Activated CD8-positive, alpha-beta T cell treated with anti-CD3 and anti-CD28 coated beads for 36 hours (primary cell): ENCODE measurements around the gene RCAN2. TPM values are rescaled to one million over a fixed set of nuclear protein-coding genes. Genes with fewer than 3 reads are reported as not detected.

Source experiments
- ATAC-seq: fragments of 200-7000 bp; cut with Tn5 transposase; one replicate; pipeline ENCODE4 v1.10.0; 2021; ENCODE audit warnings: mild to moderate bottlenecking, moderate library complexity
- CTCF ChIA-PET: fragments of 350-600 bp; sonication (Branson Sonifier 250); formaldehyde crosslinking; loops from one replicate; lab custom pipeline; 2021; ENCODE audit warnings: antibody characterized with exemption; lab: Charles Lee
- POLR2A ChIA-PET: fragments of 350-600 bp; sonication (Branson Sonifier 250); formaldehyde crosslinking; loops from one replicate; lab custom pipeline; 2021; ENCODE audit warnings: antibody characterized with exemption; lab: Charles Lee
- DNase-seq: peaks from one replicate; pipeline ENCODE4 v3.0.0-alpha.2; 2020
- H3K27ac Mint-ChIP-seq: one replicate; pipeline ENCODE4 v1.8.0; 2021; ENCODE audit warnings: mild to moderate bottlenecking, mixed read lengths
- H3K27me3 Mint-ChIP-seq: one replicate; pipeline ENCODE4 v1.8.0; 2021; ENCODE audit warnings: mixed read lengths
- H3K36me3 Mint-ChIP-seq: one replicate; pipeline ENCODE4 v1.8.0; 2021; ENCODE audit warnings: low read depth, mixed read lengths
- H3K4me1 Mint-ChIP-seq: one replicate; pipeline ENCODE4 v1.8.0; 2021; ENCODE audit warnings: low read depth, mixed read lengths
- H3K4me3 Mint-ChIP-seq: one replicate; pipeline ENCODE4 v1.8.0; 2021; ENCODE audit warnings: mild to moderate bottlenecking, moderate library complexity, mixed read lengths
- H3K9me3 Mint-ChIP-seq: one replicate; pipeline ENCODE4 v1.8.0; 2021; ENCODE audit warnings: mixed read lengths
- CTCF ChIP-seq: fragments of 200-600 bp; IDR thresholded peaks from one replicate; pipeline ENCODE4 v1.8.0; 2022; ENCODE audit warnings: antibody characterized with exemption, mild to moderate bottlenecking
- intact Hi-C: fragments of 100-400 bp; cut with micrococcal nuclease; formaldehyde crosslinking; loops from one replicate; pipeline ENCODE4 v1.10.0; 2022
- total RNA-seq, 2 experiments: library from RNA; stranded (reverse); gene quantifications; one replicate each; pipeline ENCODE4 v1.2.3, GENCODE V29; 2021

Gene RCAN2
- total RNA-seq, 2 experiments from 2014 or later: not detected

- H3K27me3 Mint-ChIP-seq: peaks cover 17% of the 10 kb centered on the region
- ChIA-PET CTCF (interaction anchor here (1.2 to 1.6 kb wide), 2 partner anchors 114 to 147 kb away, joined by 3 to 4 read pairs; no protein-coding TSS in a partner anchor), POLR2A (no interaction called here)
- no peak for DNase-seq
- no peak for ATAC-seq
- no peak overlapping the region for H3K4me3 Mint-ChIP-seq
- TF ChIP-seq CTCF: no peak
- no peak overlapping the region for H3K27ac Mint-ChIP-seq
- intact Hi-C loops: no loop called here
- H3K4me1 Mint-ChIP-seq: no peaks in the 10 kb centered on the region
- H3K9me3 Mint-ChIP-seq: no peaks in the 10 kb centered on the region
- no peaks in the 10 kb centered on the region for H3K36me3 Mint-ChIP-seq
Measured at GRCh38 chr6:46236752-46237151, 254.5 kb downstream of the RCAN2 start.

GRCh38 chr6:46235242-46235641 is 256.0 kb downstream of the RCAN2 start:
- H3K4me1 Mint-ChIP-seq: no peaks in the 10 kb centered on the region
- TF ChIP-seq CTCF: no peak
- H3K27ac Mint-ChIP-seq: no peak overlapping the region
- no peak overlapping the region for H3K4me3 Mint-ChIP-seq
- H3K9me3 Mint-ChIP-seq: peaks cover 5% of the 10 kb centered on the region
- ChIA-PET POLR2A (no interaction called here), CTCF (no interaction called here)
- ATAC-seq: no peak
- intact Hi-C loops: no loop called here
- H3K27me3 Mint-ChIP-seq: peaks cover 22% of the 10 kb centered on the region
- H3K36me3 Mint-ChIP-seq: peaks cover 4% of the 10 kb centered on the region
- no peak for DNase-seq

GRCh38 chr6:46234700-46235099 is 256.5 kb downstream of the RCAN2 start:
- intact Hi-C loops: no loop called here
- H3K27me3 Mint-ChIP-seq: peaks cover 20% of the 10 kb centered on the region

GRCh38 chr6:46234156-46234556 is 257.1 kb downstream of the RCAN2 start:
- Mint-ChIP-seq H3K36me3 (peaks cover 4% of the 10 kb centered on the region), H3K9me3 (peaks cover 5% of the 10 kb centered on the region)

More at GRCh38 chr6:46234700-46235099, 256.5 kb downstream of the RCAN2 start:
- CTCF ChIA-PET: no interaction called here
- H3K4me3 Mint-ChIP-seq: no peak overlapping the region
- H3K4me1 Mint-ChIP-seq: no peaks in the 10 kb centered on the region
- H3K27ac Mint-ChIP-seq: no peak overlapping the region
- ATAC-seq (no peak), DNase-seq (no peak)
- peaks cover 5% of the 10 kb centered on the region for H3K9me3 Mint-ChIP-seq
- POLR2A ChIA-PET: no interaction called here
- TF ChIP-seq CTCF: no peak
- H3K36me3 Mint-ChIP-seq: peaks cover 4% of the 10 kb centered on the region

GRCh38 chr6:46233129-46233528 is 258.1 kb downstream of the RCAN2 start:
- Mint-ChIP-seq H3K4me3 (no peak overlapping the region), H3K27me3 (peaks cover 28% of the 10 kb centered on the region), H3K9me3 (peaks cover 5% of the 10 kb centered on the region), H3K4me1 (no peaks in the 10 kb centered on the region), H3K27ac (no peak overlapping the region), H3K36me3 (peaks cover 4% of the 10 kb centered on the region)
- CTCF ChIA-PET: interaction anchor here (1.0 to 1.3 kb wide), 2 partner anchors 12 to 143 kb away, joined by 3 to 4 read pairs; no protein-coding TSS in a partner anchor
- ATAC-seq (no peak), DNase-seq (no peak)
- TF ChIP-seq CTCF: no peak
- intact Hi-C loops: no loop called here
- POLR2A ChIA-PET: no interaction called here

More at GRCh38 chr6:46234156-46234556, 257.1 kb downstream of the RCAN2 start:
- ChIA-PET CTCF (no interaction called here), POLR2A (no interaction called here)
- ATAC-seq (no peak), DNase-seq (no peak)
- H3K27ac Mint-ChIP-seq: no peak overlapping the region
- no peak for TF ChIP-seq CTCF
- no peaks in the 10 kb centered on the region for H3K4me1 Mint-ChIP-seq
- no peak overlapping the region for H3K4me3 Mint-ChIP-seq
- H3K27me3 Mint-ChIP-seq: peaks cover 23% of the 10 kb centered on the region
- intact Hi-C loops: no loop called here
